Measurements from ENCODE around the gene THBD.

THBD gene

GRCh38 chr20:23082846-23083552 is 33.5 kb upstream of the THBD start:
- Histone ChIP-seq H3K9ac (ENCODE audit: low read depth, low read length) (no peak overlapping the region), H3K36me3 (ENCODE audit: insufficient read depth, low read depth, low read length) (no peaks in the 10 kb centered on the region)

DNA sequence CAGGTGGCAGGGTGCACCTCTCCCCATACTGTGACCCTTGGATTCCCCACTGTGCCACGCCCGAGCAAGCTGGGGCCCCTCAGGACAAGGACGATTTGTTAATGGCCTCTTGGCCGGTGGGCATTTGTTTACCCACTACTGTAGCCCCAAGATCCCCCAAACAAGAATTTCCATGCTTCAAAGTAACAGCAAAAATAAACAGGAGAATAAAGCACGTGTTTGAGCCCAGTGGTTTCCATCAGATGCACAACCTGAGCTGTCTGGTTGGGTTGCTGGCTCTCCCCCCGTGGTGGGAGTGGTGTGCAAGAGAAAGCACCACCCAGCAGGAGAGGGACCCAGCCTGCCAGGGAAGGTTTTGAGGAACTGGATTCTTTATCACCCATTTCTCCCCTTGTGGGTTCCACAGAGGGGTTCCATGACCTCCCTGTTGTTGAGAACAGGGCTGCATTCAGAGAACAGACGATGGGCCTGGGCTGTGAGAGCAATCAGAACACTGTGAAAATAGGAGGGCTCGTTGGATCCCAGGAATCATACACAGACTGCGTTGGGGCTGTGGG is 31.9 kb upstream of the THBD start:
- Histone ChIP-seq H3K27me3 (ENCODE audit: insufficient read depth, low read length) (no peaks in the 10 kb centered on the region), H3K9ac (ENCODE audit: low read depth, low read length) (no peak overlapping the region), H3K4me1 (ENCODE audit: insufficient read depth, low read length) (peaks cover 3% of the 10 kb centered on the region; the same call in 1 of the 2 replicates), H3K4me3 (ENCODE audit: low read length) (no peak overlapping the region), H3K36me3 (ENCODE audit: insufficient read depth, low read depth, low read length) (no peaks in the 10 kb centered on the region), H3K27ac (ENCODE audit: low read length) (no peak overlapping the region), H3K9me3 (ENCODE audit: insufficient read depth, low read depth, low read length) (no peaks in the 10 kb centered on the region)

More at GRCh38 chr20:23082846-23083552, 33.5 kb upstream of the THBD start:
- Histone ChIP-seq H3K9me3 (ENCODE audit: insufficient read depth, low read depth, low read length) (no peaks in the 10 kb centered on the region), H3K4me1 (ENCODE audit: insufficient read depth, low read length) (peaks cover 3% of the 10 kb centered on the region; the same call in 1 of the 2 replicates), H3K27ac (ENCODE audit: low read length) (no peak overlapping the region), H3K27me3 (ENCODE audit: insufficient read depth, low read length) (no peaks in the 10 kb centered on the region), H3K4me3 (ENCODE audit: low read length) (no peak overlapping the region)

- H3K4me1 ChIP-seq (ENCODE audit: insufficient read depth, low read length) = peaks cover 3% of the 10 kb centered on the region; the same call in 1 of the 2 replicates
- H3K27me3 ChIP-seq (ENCODE audit: insufficient read depth, low read length) = no peaks in the 10 kb centered on the region
- H3K36me3 ChIP-seq (ENCODE audit: insufficient read depth, low read depth, low read length) = no peaks in the 10 kb centered on the region
- no peaks in the 10 kb centered on the region for H3K9me3 ChIP-seq (ENCODE audit: insufficient read depth, low read depth, low read length)
- H3K9ac ChIP-seq (ENCODE audit: low read depth, low read length) = no peak overlapping the region
- no peak overlapping the region for H3K27ac ChIP-seq (ENCODE audit: low read length)
- H3K4me3 ChIP-seq (ENCODE audit: low read length) = no peak overlapping the region
Measured at GRCh38 chr20:23080521-23080920, 31.0 kb upstream of the THBD start.

- H3K4me1 ChIP-seq (ENCODE audit: insufficient read depth, low read length) = peaks cover 3% of the 10 kb centered on the region; the same call in 1 of the 2 replicates
- no peaks in the 10 kb centered on the region for H3K27me3 ChIP-seq (ENCODE audit: insufficient read depth, low read length)
Measured at GRCh38 chr20:23079926-23080325, 30.5 kb upstream of the THBD start.

GRCh38 chr20:23079016-23079351 is 29.5 kb upstream of the THBD start:
- Histone ChIP-seq H3K4me1 (ENCODE audit: insufficient read depth, low read length) (peaks cover 3% of the 10 kb centered on the region; the same call in 1 of the 2 replicates), H3K36me3 (ENCODE audit: insufficient read depth, low read depth, low read length) (no peaks in the 10 kb centered on the region), H3K4me3 (ENCODE audit: low read length) (no peak overlapping the region), H3K27ac (ENCODE audit: low read length) (no peak overlapping the region), H3K9me3 (ENCODE audit: insufficient read depth, low read depth, low read length) (no peaks in the 10 kb centered on the region), H3K9ac (ENCODE audit: low read depth, low read length) (no peak overlapping the region), H3K27me3 (ENCODE audit: insufficient read depth, low read length) (no peaks in the 10 kb centered on the region)

More at GRCh38 chr20:23079926-23080325, 30.5 kb upstream of the THBD start:
- H3K9ac ChIP-seq (ENCODE audit: low read depth, low read length) = no peak overlapping the region
- no peak overlapping the region for H3K4me3 ChIP-seq (ENCODE audit: low read length)
- H3K36me3 ChIP-seq (ENCODE audit: insufficient read depth, low read depth, low read length) = no peaks in the 10 kb centered on the region
- no peak overlapping the region for H3K27ac ChIP-seq (ENCODE audit: low read length)
- H3K9me3 ChIP-seq (ENCODE audit: insufficient read depth, low read depth, low read length) = no peaks in the 10 kb centered on the region

- Histone ChIP-seq H3K4me1 (ENCODE audit: insufficient read depth, low read length) (peaks cover 3% of the 10 kb centered on the region; the same call in 1 of the 2 replicates), H3K27me3 (ENCODE audit: insufficient read depth, low read length) (no peaks in the 10 kb centered on the region), H3K9ac (ENCODE audit: low read depth, low read length) (no peak overlapping the region), H3K4me3 (ENCODE audit: low read length) (no peak overlapping the region), H3K36me3 (ENCODE audit: insufficient read depth, low read depth, low read length) (no peaks in the 10 kb centered on the region), H3K9me3 (ENCODE audit: insufficient read depth, low read depth, low read length) (no peaks in the 10 kb centered on the region), H3K27ac (ENCODE audit: low read length) (no peak overlapping the region)
Measured at GRCh38 chr20:23078351-23079015, 29.0 kb upstream of the THBD start.

DNA sequence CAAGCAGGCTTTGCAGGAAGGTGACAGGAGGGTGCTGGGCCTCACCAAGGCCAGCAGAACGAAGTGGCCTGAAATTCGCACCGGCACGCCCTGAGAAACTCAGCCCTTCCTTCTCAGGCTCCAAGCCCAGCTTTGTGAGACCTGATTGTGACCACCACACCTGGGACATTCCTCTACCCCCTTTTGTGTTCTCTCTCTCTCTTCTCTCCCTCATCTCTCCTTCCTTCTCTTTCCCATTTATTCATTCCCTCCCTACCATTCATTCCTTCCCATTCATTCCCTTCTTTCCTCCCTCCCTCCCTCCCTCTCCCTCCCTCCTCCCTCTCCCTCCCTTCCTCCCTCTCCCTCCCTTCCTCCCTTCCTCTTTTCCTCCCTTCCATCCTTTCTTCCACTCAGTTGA is 27.8 kb upstream of the THBD start:
- Histone ChIP-seq H3K27me3 (ENCODE audit: insufficient read depth, low read length) (no peaks in the 10 kb centered on the region), H3K4me3 (ENCODE audit: low read length) (no peak overlapping the region), H3K9ac (ENCODE audit: low read depth, low read length) (no peak overlapping the region), H3K36me3 (ENCODE audit: insufficient read depth, low read depth, low read length) (no peaks in the 10 kb centered on the region), H3K27ac (ENCODE audit: low read length) (no peak overlapping the region), H3K9me3 (ENCODE audit: insufficient read depth, low read depth, low read length) (no peaks in the 10 kb centered on the region), H3K4me1 (ENCODE audit: insufficient read depth, low read length) (peaks cover 2% of the 10 kb centered on the region; the same call in 1 of the 2 replicates)

DNA sequence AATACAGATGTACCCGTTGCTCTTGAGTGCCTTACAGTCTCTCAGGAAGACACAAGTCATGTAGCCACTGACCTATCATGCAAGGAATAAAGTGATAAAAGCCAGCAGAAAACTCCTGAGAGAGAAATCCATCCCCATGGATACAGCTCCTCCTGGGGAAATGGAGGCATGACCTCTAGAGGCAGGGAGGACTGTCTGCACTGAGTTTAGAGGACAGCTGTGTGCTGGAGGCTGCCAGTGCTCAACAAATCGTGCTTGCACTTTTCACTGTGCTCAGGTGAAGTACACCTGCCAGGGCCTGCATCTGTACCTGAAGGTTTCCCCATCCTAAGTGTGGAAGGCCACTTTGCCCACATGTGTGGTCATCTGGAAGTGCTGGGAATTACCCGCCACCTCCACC is 24.6 kb upstream of the THBD start:
- Histone ChIP-seq H3K9me3 (ENCODE audit: insufficient read depth, low read depth, low read length) (no peaks in the 10 kb centered on the region), H3K36me3 (ENCODE audit: insufficient read depth, low read depth, low read length) (no peaks in the 10 kb centered on the region), H3K27ac (ENCODE audit: low read length) (no peak overlapping the region), H3K27me3 (ENCODE audit: insufficient read depth, low read length) (no peaks in the 10 kb centered on the region), H3K9ac (ENCODE audit: low read depth, low read length) (no peak overlapping the region), H3K4me3 (ENCODE audit: low read length) (no peak overlapping the region), H3K4me1 (ENCODE audit: insufficient read depth, low read length) (no peaks in the 10 kb centered on the region)

DNA sequence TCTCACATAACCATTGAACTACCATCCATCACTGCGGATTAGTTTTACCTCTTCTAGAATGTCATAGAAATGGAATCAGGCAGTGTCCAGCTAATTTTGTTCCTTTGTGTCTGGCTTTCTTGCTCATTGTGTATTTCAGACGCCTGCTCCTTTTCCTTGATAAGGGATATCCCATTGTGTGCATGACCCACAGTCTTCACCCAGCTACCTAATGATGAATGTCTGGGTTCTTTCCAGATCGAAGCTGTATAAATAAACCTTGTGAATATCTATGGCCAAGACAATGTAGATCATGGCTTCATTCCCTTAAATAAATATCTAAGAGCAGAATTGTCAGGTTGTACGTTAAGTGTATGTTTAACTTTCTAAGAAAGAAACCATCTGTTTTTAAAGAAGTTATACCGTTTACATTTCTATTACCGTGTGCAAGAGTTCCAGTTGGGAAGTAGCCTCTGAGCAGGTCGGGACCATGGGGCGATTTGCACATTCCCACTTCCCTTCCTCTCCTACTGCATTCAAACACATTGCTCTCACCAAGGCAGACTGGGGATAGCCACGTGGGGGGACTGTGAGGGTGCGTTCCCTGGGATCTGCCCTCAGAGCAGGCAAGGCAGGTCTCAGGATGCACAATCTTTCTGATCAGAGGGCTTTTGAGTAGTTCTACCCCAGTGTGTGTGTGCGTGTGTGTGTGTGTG is 23.6 kb upstream of the THBD start:
- no peaks in the 10 kb centered on the region for H3K9me3 ChIP-seq (ENCODE audit: insufficient read depth, low read depth, low read length)
- H3K27ac ChIP-seq (ENCODE audit: low read length) = no peak overlapping the region
- no peak overlapping the region for H3K4me3 ChIP-seq (ENCODE audit: low read length)
- H3K27me3 ChIP-seq (ENCODE audit: insufficient read depth, low read length) = no peaks in the 10 kb centered on the region
- H3K36me3 ChIP-seq (ENCODE audit: insufficient read depth, low read depth, low read length) = no peaks in the 10 kb centered on the region
- H3K9ac ChIP-seq (ENCODE audit: low read depth, low read length) = no peak overlapping the region
- H3K4me1 ChIP-seq (ENCODE audit: insufficient read depth, low read length) = no peaks in the 10 kb centered on the region

- no peak overlapping the region for H3K9ac ChIP-seq (ENCODE audit: low read depth, low read length)
- H3K4me1 ChIP-seq (ENCODE audit: insufficient read depth, low read length) = no peaks in the 10 kb centered on the region
- H3K27me3 ChIP-seq (ENCODE audit: insufficient read depth, low read length) = no peaks in the 10 kb centered on the region
- no peak overlapping the region for H3K4me3 ChIP-seq (ENCODE audit: low read length)
- no peaks in the 10 kb centered on the region for H3K36me3 ChIP-seq (ENCODE audit: insufficient read depth, low read depth, low read length)
- no peaks in the 10 kb centered on the region for H3K9me3 ChIP-seq (ENCODE audit: insufficient read depth, low read depth, low read length)
- no peak overlapping the region for H3K27ac ChIP-seq (ENCODE audit: low read length)
Measured at GRCh38 chr20:23071996-23072395, 22.5 kb upstream of the THBD start.

- H3K4me3 ChIP-seq (ENCODE audit: low read length) = no peak overlapping the region
- no peaks in the 10 kb centered on the region for H3K27me3 ChIP-seq (ENCODE audit: insufficient read depth, low read length)
- H3K9ac ChIP-seq (ENCODE audit: low read depth, low read length) = no peak overlapping the region
- H3K4me1 ChIP-seq (ENCODE audit: insufficient read depth, low read length) = no peaks in the 10 kb centered on the region
- H3K27ac ChIP-seq (ENCODE audit: low read length) = no peak overlapping the region
- H3K36me3 ChIP-seq (ENCODE audit: insufficient read depth, low read depth, low read length) = no peaks in the 10 kb centered on the region
- H3K9me3 ChIP-seq (ENCODE audit: insufficient read depth, low read depth, low read length) = no peaks in the 10 kb centered on the region
Measured at GRCh38 chr20:23071398-23071797, 21.9 kb upstream of the THBD start.

Measured in iPS-20b (cell line).